Measurements from ENCODE around the gene MUC3A. TPM values are rescaled to one million over a fixed set of nuclear protein-coding genes. Genes with fewer than 3 reads are reported as not detected.

Gene MUC3A
- total and polyA plus RNA-seq, 4 donors: 0.25 to 2.9 (median 0.87) TPM

DNA sequence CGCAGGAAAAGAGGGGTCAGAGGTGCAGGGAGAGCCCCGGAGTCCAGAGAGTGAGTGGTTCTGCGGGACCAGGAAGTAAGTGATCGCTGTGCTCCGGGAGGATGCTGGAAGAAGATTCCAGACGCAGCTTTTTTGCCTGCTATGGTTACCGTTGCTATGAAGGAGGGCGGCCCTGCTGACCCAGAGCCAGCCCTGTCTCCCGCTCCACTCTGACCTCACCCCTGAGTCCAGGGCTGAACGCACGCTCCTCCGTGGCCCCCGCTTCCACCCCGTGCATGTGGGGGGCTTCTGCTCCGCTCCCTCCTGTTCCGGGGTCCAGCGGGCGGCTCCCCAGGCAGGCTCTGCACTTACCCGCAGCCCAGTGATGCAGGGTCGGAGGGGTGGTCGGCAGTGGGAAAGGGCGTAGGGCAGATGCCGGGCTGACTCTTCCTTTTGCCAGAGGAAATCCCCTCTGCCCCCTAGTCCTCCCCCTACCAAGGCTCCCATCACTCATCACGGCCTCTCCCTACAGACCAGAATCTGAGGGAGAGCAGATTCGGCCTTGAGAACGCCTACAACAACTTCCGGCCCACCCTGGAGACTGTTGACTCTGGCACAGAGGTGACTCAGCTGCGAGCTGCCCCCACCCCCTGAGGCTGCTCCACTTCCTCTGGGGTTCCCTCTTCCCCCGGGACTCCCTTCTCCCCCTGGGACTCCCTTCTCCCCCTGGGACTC lies 67.9 kb downstream of the MUC3A start:
- no peaks in the 10 kb centered on the region for H3K36me3 ChIP-seq (ENCODE audit: control insufficient read depth in 4 of 4, insufficient read depth in 3 of 4, low read depth in 1 of 4, low read length in 3 of 4)
- no peak overlapping the region for H3K9ac ChIP-seq (ENCODE audit: low read depth in 1 of 2, low read length in 2 of 2)
- peak overlapping the region in 1 of 3 donors; percentile 24 for H3K4me3 ChIP-seq (ENCODE audit: low read depth in 1 of 3, low read length in 3 of 3)
- H3K4me1 ChIP-seq (ENCODE audit: control insufficient read depth in 4 of 4, insufficient read depth in 4 of 4, low read length in 3 of 4): no peaks in the 10 kb centered on the region
- TF ChIP-seq NR2F2 (IDR thresholded peaks at IDR 0.05) (peak; percentile 62), EGR1 (IDR thresholded peaks at IDR 0.05; ENCODE audit: low read depth in 2 of 2) (no peak)
- WGBS: 9% methylated on average over 29 of the region's 29 CpGs
- H3K27ac ChIP-seq (ENCODE audit: low read depth in 1 of 2, low read length in 2 of 2): no peak overlapping the region
- no peak for DNase-seq (ENCODE audit: low spot score)
- H3K27me3 ChIP-seq (ENCODE audit: control insufficient read depth in 4 of 4, insufficient read depth in 4 of 4, low read length in 3 of 4): peaks cover 0 to 3% (median 0%) of the 10 kb centered on the region in 4 donors
- no peaks in the 10 kb centered on the region for H3K9me3 ChIP-seq (ENCODE audit: control insufficient read depth in 4 of 4, low read length in 3 of 4)

Small RNA genes within 50 kb of the gene (small RNA-seq; reads per million reads assigned to genes)
- gene RN7SL549P (not detected), gene RPS29P15 (not detected)

Other genes with a start within 250 kb of the MUC3A start
- 10 to 100 TPM; 19.1 to 36.6 TPM for gene POP7, start 243.4 kb upstream of the MUC3A start, total RNA-seq
- 10 to 100 TPM; 31.1 to 40.1 TPM for gene POP7, start 243.4 kb upstream of the MUC3A start, polyA plus RNA-seq
- gene EPO, start 229.1 kb upstream of the MUC3A start, total RNA-seq: 1 to 10 TPM; 1.3 to 1.5 TPM
- 10 to 100 TPM in 1 of 2 donors, 1 to 10 TPM in 1; 5.3 to 22.9 TPM for gene EPO, start 229.1 kb upstream of the MUC3A start, polyA plus RNA-seq
- gene ZAN, start 215.9 kb upstream of the MUC3A start, total RNA-seq: under 1 TPM in 1 of 2 donors, not detected in 1; under 0.01 TPM
- gene ZAN, start 215.9 kb upstream of the MUC3A start, polyA plus RNA-seq: under 1 TPM in 1 of 2 donors, not detected in 1; 0.08 TPM
- 10 to 100 TPM; 48.6 to 53.0 TPM for gene EPHB4, start 122.0 kb upstream of the MUC3A start, total RNA-seq
- gene EPHB4, start 122.0 kb upstream of the MUC3A start, polyA plus RNA-seq: 10 to 100 TPM; 14.4 to 51.3 TPM
- 10 to 100 TPM; 10.5 to 17.2 TPM for gene SLC12A9, start 96.8 kb upstream of the MUC3A start, total RNA-seq
- 1 to 10 TPM; 1.8 to 8.4 TPM for gene SLC12A9, start 96.8 kb upstream of the MUC3A start, polyA plus RNA-seq
- gene TRIP6, start 82.1 kb upstream of the MUC3A start, total RNA-seq: 10 to 100 TPM; 14.6 to 18.6 TPM
- gene TRIP6, start 82.1 kb upstream of the MUC3A start, polyA plus RNA-seq: 10 to 100 TPM; 17.7 to 30.7 TPM
- gene SRRT, start 74.4 kb upstream of the MUC3A start, total RNA-seq: 10 to 100 TPM; 28.6 to 45.0 TPM
- gene SRRT, start 74.4 kb upstream of the MUC3A start, polyA plus RNA-seq: 10 to 100 TPM; 27.2 to 32.1 TPM
- gene UFSP1, start 59.8 kb upstream of the MUC3A start, total RNA-seq: 1 to 10 TPM; 3.1 to 4.9 TPM
- gene UFSP1, start 59.8 kb upstream of the MUC3A start, polyA plus RNA-seq: 1 to 10 TPM; 2.3 to 3.4 TPM
- 10 to 100 TPM in 1 of 2 donors, under 1 TPM in 1; 0.25 to 17.6 TPM for gene ACHE, start 53.6 kb upstream of the MUC3A start, total RNA-seq
- gene ACHE, start 53.6 kb upstream of the MUC3A start, polyA plus RNA-seq: under 1 TPM; 0.15 to 0.17 TPM
- gene MUC12, start 20.0 kb downstream of the MUC3A start, total RNA-seq: not detected
- under 1 TPM in 1 of 2 donors, not detected in 1; 0.16 TPM for gene MUC12, start 20.0 kb downstream of the MUC3A start, polyA plus RNA-seq
- not detected for gene MUC17, start 70.5 kb downstream of the MUC3A start, total RNA-seq
- not detected for gene MUC17, start 70.5 kb downstream of the MUC3A start, polyA plus RNA-seq
- gene TRIM56, start 135.9 kb downstream of the MUC3A start, total RNA-seq: 10 to 100 TPM in 1 of 2 donors, 1 to 10 TPM in 1; 9.2 to 15.6 TPM
- gene TRIM56, start 135.9 kb downstream of the MUC3A start, polyA plus RNA-seq: 1 to 10 TPM; 4.8 to 6.1 TPM
- 10 to 100 TPM in 1 of 2 donors, under 1 TPM in 1; 0.93 to 10.2 TPM for gene SERPINE1, start 177.6 kb downstream of the MUC3A start, total RNA-seq
- gene SERPINE1, start 177.6 kb downstream of the MUC3A start, polyA plus RNA-seq: 10 to 100 TPM in 1 of 2 donors, 1 to 10 TPM in 1; 5.8 to 18.6 TPM
- gene AP1S1, start 204.9 kb downstream of the MUC3A start, total RNA-seq: 10 to 100 TPM; 20.9 to 23.1 TPM
- gene AP1S1, start 204.9 kb downstream of the MUC3A start, polyA plus RNA-seq: 10 to 100 TPM; 13.8 to 25.7 TPM
- gene VGF, start 216.0 kb downstream of the MUC3A start, total RNA-seq: not detected
- gene VGF, start 216.0 kb downstream of the MUC3A start, polyA plus RNA-seq: not detected
- not detected for gene NAT16, start 230.8 kb downstream of the MUC3A start, total RNA-seq
- gene NAT16, start 230.8 kb downstream of the MUC3A start, polyA plus RNA-seq: not detected